Right hindlimb (tissue), 1 donor: ENCODE results near the gene RNF130.
A peak's percentile ranks its signal among the peaks of the same experiment; 100 is the strongest.

Source experiments
- DNase-seq: peaks from one replicate; pipeline ENCODE4 v3.0.0-alpha.2; 2018

RNF130 gene

GRCh38 chr5:180084638-180085561, 13.3 kb upstream of the RNF130 start:
- no peak for DNase-seq

GRCh38 chr5:180083529-180084060, 12.0 kb upstream of the RNF130 start:
- DNase-seq: no peak

DNA sequence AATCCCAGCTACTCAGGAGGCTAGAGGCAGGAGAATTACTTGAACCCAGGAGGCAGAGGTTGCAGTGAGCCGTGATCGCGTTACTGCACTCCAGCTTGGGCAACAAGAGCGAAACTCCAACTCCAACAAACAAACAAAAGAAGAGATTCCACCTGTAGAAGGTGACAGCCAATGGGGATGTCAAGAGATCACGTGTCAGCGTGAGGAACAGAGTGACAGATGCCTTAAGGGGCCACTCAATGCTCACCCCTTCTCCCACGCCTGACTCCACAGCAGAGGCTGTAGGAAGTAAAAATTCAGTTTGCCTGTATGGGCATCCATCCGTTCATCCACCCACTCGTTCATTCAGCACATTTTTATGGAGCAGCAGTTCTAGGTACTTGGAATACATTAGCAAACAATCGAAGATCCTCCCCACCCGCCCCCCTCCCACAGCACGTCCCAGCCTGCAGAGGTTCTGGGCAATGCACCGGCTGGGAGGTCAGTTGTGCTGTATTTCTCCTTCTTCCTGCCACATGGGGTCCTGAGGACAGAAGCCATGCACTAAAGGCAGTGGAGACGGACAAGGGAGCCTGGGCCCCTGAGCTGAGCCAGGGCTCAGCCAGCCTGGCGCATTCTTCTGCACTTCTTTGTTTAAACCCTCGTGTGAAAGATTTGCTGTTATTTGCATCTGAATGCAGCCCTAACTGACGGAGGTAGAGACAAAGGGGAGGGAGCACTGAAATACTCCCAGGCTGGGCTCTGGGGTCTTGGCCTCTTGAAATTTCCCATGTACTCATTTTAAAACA, 11.3 kb upstream of the RNF130 start:
- no peak for DNase-seq

- DNase-seq: no peak
Observed at GRCh38 chr5:180081481-180081880, 9.9 kb upstream of the RNF130 start.

DNA sequence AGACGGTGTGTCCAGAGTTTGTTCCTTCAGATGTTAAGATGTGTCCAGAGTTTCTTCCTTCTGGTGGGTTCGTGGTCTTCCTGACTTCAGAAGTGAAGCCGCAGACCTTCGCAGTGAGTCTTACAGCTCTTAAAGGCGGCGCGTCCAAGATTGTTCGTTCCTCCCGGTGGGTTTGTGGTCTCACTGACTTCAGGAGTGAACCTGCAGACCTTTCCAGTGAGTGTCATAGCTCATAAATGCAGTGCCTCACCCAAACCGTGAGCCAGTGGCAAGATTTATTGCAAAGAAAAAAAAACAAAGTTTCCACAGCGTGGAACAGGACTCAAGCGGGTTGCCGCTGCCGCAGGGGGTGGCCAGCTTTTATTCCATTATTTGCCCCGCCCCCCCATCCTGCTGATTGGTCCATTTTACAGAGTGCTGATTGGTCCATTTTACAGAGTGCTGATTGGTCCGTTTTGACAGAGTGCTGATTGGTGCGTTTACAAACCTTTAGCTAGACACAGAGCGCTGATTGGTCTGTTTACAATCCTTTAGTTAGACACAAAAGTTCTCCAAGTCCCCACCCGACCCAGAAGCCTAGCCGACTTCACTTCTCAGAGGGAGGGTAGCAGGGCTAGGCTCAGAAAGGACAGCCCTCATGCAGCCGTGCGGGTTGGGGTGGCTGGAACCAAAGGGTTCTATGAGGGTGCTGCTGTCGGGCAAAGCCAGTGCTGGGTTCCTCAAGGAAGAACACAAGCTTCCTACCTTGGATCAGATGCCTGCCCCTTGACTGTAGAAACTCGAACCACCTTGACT, 9.1 kb upstream of the RNF130 start:
- DNase-seq: no peak

GRCh38 chr5:180079702-180080466, 8.3 kb upstream of the RNF130 start:
- DNase-seq: no peak

DNA sequence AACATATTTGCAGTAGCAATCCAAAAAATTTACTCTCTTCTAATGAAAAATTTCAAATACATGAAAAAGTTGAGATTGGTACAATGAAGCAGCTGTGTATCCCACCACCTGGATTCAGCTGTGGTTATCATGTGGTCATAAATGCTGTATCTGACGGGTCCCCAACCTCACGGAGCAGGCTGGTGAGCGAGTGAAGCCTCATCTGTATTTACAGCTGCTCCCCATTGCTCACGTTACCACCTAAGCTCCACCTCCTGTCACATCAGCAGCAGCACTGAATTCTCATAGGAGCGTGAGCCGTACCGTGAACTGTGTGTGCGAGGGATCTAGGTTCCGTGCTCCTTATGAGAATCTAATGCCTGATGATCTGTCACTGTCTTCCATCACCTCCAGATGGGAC, 6.8 kb upstream of the RNF130 start:
- DNase-seq: no peak

GRCh38 chr5:180077594-180078284, 6.2 kb upstream of the RNF130 start:
- no peak for DNase-seq

DNA sequence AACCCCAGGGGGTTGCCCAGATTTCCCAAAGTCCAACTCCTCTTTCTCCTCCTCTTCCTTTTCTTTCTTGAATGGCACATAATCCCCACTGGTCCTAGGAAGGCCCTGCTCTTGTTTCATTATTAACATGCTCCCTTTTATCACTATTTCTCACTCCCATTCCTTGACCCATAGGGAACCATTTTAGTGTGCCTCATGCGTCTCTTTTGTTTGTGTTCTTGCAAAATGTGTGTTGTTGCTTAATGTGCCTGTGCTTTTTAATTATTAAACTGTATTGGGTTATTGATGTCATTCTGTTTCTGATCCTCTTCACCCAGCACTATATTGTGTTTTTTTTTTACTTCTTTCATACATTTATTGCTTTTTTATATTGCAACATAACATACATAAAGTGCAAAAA, 4.1 kb upstream of the RNF130 start:
- no peak for DNase-seq

DNA sequence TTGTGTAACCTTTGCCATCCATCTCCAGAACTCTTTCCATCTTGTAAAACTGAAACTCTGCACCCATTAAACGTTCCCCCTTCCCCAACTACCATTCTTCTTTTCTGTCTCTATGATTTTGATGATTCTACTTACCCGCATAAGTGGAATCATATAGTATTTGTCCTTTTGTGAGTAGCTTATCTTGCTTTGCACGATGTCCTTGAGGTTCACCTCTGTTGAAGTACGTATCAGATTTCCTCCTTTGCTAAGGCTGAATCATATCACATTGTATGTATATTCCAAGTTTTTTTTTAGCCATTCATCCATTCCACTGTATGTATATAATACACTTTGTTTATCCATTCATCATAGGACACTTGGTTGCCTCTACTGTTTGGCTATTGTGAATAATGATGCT, 2.9 kb upstream of the RNF130 start:
- DNase-seq: no peak

DNA sequence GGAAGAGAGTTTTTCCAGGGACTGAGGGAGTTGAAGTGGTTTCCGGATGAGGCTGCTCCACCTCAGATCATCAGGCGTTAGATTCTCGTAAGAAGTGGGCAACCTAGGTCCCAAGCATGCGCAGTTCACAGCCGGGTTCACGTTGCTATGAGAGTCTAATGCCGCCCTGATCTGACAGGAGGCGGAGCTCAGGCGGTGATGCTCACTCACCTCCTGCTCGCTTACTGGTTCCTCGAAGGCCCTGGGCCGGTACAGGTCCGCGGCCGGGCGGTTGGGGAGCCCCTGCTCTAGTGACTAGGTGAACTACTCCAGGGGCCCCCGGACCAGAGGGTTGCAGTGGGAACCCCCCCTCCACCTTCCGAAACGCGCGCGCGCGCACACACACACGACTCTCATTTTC, 997 bp upstream of the RNF130 start:
- no peak for DNase-seq

- DNase-seq: no peak
Observed at GRCh38 chr5:180072256-180072548, 643 bp upstream of the RNF130 start.

GRCh38 chr5:180070756-180071530, 616 bp downstream of the RNF130 start:
- DNase-seq: peak; percentile 68

GRCh38 chr5:180069589-180070247, 1.8 kb downstream of the RNF130 start:
- no peak for DNase-seq

DNA sequence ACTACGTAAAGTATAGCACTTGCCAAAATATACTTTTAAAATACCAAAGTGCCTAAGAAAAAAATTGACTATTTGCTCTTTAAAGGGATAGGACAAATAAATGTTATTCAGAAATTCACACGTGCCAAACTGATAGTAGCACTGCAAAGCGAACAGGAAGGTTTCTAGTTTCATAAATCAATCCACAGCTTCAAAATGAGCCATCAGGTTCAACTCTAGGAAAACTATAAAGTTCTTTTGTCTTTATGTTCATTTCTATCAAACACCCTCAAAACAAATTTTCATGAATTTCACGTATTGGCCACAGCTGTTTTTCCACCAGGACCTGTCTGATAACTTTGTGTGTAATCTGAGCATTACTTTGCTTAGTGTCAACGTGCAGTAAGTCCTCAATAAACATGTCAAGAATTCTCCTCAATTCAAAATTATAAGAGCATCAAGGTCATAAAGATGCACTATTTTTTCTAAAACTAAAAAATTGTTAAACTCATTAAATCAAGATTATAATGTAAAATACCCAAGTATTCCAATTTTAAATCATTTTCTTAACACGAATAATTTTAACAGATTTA, 3.0 kb downstream of the RNF130 start:
- no peak for DNase-seq

DNA sequence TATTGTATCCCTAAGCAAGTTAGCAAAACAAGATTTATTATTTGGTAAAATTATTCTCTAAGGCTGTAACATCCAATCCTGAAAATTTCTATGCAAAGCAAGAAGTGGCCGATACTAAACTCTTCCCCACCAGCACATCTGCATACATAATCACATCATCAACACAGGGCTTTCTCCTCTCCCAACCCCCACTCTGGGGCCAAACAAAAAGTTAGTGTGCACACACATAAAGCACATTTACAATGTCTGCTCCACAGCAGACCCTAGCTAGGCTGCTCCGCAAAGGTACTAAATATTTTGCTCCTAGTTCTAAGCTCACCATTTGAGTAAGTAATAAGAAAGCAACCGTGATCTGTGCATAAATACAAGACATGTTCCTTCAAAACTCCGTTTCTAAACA, 3.6 kb downstream of the RNF130 start:
- no peak for DNase-seq

- no peak for DNase-seq
Observed at GRCh38 chr5:180060192-180060591, 11.4 kb downstream of the RNF130 start.

- no peak for DNase-seq
Observed at GRCh38 chr5:180059326-180059725, 12.2 kb downstream of the RNF130 start.

DNA sequence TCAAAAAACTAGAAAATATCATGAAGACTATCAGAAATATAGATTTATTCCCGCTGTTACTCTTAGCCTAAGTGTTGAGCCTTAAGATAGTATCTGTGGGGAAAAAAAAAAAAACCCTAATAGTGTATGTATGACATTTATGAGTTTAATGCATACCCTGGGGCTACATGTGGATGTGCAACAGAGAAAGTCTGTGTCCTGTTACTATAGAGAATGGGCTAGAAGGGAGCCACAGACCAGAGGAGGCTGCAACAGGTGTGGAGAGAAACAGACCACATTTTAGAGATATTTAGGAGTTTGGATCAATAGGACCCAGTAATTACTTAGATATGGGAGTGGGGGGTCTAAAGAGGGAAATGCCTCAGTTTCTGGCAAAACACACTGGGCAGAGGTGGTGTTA, 15.4 kb downstream of the RNF130 start:
- no peak for DNase-seq

- no peak for DNase-seq
Observed at GRCh38 chr5:180054226-180054625, 17.3 kb downstream of the RNF130 start.
